GM12801 (cell line): ENCODE results near the gene LRFN5.

ENCODE experiments used
- CTCF ChIP-seq: IDR thresholded peaks from one replicate; pipeline ENCODE4 v1.5.1; 2011; ENCODE audit warnings: control low read depth; ENCODE audit not compliant: insufficient read length; ENCODE audit errors: extremely low read depth

Gene LRFN5

GRCh38 chr14:41644606-41645005 lies 37.9 kb downstream of the LRFN5 start:
- TF ChIP-seq CTCF: no peak

- no peak for TF ChIP-seq CTCF
Observed at GRCh38 chr14:41650802-41651201, 44.1 kb downstream of the LRFN5 start.

- TF ChIP-seq CTCF: no peak
Observed at GRCh38 chr14:41654196-41654595, 47.5 kb downstream of the LRFN5 start.

GRCh38 chr14:41662780-41663472 lies 56.2 kb downstream of the LRFN5 start:
- TF ChIP-seq CTCF: no peak

GRCh38 chr14:41663473-41663850 lies 56.8 kb downstream of the LRFN5 start:
- no peak for TF ChIP-seq CTCF

- no peak for TF ChIP-seq CTCF
Observed at GRCh38 chr14:41666301-41666700, 59.6 kb downstream of the LRFN5 start.

GRCh38 chr14:41668356-41668755 lies 61.7 kb downstream of the LRFN5 start:
- TF ChIP-seq CTCF: no peak
